ENCODE results near the gene ARID5B. TPM values are rescaled to one million over a fixed set of nuclear protein-coding genes. Genes with fewer than 3 reads are reported as not detected.
A peak's percentile ranks its signal among the peaks of the same experiment; 100 is the strongest.

ARID5B gene
- total RNA-seq, 1 donor from 2014 or later = 0.62 TPM

DNA sequence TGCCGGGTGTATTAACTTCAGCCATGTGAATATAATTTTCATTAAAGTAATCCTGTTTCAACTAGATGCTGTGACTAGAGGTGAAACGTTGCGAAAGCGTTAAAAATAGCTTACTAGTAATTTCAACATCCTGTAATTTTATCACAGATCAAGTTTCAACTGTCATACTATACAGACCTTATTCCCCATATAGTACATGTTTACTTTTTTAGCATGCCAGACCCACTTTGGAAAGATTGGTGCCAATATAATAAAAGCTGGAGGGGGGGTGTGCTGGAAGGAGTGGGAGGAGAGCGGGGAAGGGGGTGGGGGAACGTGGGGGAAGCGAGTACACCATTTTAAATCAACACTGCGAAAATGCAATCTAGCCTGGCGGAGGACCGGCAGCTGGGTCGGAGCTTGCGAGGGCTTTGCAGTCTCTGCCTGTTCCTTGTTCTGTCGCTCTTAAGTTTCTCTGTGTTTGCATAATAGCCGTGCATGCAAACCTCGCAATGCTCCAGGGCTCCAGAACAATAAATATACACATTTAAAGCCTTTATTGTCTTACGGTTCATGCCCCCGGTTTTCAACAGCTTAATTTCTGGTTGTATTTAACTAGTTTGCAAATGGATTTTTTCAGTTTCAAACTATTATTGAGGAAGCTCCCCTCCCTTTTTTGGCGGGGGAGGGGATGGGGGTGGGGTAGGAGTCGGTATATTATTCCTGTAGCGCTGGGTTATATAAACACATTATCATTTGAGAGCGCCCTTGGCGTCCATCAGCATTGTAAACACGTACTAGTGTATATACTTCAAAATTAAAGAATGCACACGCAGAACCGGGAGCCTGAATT lies 1.3 kb upstream of the ARID5B start:
- Mint-ChIP-seq H3K4me1 (ENCODE audit: unreplicated experiment) (peaks cover 29% of the 10 kb centered on the region), H3K9me3 (ENCODE audit: unreplicated experiment) (no peaks in the 10 kb centered on the region), H3K27ac (ENCODE audit: unreplicated experiment) (no peak overlapping the region), H3K36me3 (ENCODE audit: low read depth, unreplicated experiment) (no peaks in the 10 kb centered on the region), H3K27me3 (ENCODE audit: unreplicated experiment) (no peaks in the 10 kb centered on the region), H3K4me3 (ENCODE audit: unreplicated experiment) (peak overlapping the region; percentile 95)
- TF ChIP-seq, protein P1, sequence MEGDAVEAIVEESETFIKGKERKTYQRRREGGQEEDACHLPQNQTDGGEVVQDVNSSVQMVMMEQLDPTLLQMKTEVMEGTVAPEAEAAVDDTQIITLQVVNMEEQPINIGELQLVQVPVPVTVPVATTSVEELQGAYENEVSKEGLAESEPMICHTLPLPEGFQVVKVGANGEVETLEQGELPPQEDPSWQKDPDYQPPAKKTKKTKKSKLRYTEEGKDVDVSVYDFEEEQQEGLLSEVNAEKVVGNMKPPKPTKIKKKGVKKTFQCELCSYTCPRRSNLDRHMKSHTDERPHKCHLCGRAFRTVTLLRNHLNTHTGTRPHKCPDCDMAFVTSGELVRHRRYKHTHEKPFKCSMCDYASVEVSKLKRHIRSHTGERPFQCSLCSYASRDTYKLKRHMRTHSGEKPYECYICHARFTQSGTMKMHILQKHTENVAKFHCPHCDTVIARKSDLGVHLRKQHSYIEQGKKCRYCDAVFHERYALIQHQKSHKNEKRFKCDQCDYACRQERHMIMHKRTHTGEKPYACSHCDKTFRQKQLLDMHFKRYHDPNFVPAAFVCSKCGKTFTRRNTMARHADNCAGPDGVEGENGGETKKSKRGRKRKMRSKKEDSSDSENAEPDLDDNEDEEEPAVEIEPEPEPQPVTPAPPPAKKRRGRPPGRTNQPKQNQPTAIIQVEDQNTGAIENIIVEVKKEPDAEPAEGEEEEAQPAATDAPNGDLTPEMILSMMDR (IDR thresholded peaks at IDR 0.05; ENCODE audit: unreplicated experiment) = no peak
- peak; percentile 32 for DNase-seq (ENCODE audit: low spot score)

DNA sequence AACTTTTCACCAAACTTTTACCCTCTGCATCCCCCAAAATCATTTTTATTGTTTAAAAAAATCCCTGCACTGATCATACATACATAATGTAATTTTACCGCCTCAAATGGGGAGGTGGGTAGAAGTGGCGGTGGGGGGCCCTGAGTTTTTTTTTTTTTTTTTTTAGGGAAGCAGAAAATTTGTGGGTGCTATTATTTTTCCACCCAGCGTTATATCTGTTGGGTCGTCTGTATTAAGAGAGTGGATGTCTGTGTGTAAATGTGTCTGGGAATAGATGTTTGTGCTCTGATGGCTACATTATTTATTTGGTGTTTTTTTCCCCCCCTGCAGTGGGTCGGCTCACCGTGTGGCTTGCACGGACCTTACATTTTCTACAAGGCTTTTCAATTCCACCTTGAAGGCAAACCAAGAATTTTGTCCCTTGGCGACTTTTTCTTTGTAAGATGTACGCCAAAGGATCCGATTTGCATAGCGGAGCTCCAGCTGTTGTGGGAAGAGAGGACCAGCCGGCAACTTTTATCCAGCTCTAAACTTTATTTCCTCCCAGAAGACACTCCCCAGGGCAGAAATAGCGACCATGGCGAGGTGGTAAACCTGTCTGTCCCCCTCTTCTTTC lies 438 bp downstream of the ARID5B start:
- no peak overlapping the region for H3K27ac Mint-ChIP-seq (ENCODE audit: unreplicated experiment)
- peak overlapping the region; percentile 95 for H3K4me3 Mint-ChIP-seq (ENCODE audit: unreplicated experiment)

DNA sequence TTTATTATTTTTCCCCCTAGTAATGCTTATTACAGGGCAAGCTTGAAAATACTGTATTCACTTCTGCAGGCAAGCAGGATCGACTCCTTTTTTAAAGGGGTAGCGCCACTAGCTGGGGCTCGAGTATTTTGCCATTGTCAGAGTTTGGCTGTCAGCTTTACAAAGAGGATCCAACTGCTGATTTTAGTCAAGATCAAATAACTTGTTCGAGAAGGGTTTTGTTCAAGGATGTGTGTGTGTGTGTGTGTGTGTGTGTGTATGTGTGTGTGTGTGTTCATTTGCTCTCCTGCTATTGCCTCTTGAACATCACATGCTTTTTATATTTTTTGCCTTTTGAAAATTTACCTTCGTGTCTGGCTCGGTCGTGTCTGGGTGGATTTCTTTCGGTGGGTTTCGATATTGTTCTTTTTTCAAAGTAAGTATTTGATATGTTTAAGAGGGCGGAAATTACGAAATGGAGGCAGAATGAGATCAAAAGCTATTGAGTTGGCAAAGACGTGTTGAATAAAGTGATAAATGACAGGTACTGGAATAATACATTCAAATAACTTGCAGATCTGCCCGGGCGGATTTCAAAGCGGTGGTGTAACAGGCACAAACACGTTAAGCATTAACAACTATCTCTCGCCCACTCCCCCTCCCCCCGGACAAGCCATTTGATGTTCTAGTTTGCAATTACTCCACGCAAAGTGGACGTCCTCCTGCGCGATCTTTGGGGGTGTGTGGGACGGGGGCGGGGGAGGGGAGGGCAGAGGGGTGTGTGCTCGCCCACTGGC lies 1.1 kb downstream of the ARID5B start:
- Mint-ChIP-seq H3K36me3 (ENCODE audit: low read depth, unreplicated experiment) (no peaks in the 10 kb centered on the region), H3K9me3 (ENCODE audit: unreplicated experiment) (no peaks in the 10 kb centered on the region), H3K4me3 (ENCODE audit: unreplicated experiment) (peak overlapping the region; percentile 95), H3K27me3 (ENCODE audit: unreplicated experiment) (no peaks in the 10 kb centered on the region), H3K27ac (ENCODE audit: unreplicated experiment) (peak overlapping the region; percentile 20), H3K4me1 (ENCODE audit: unreplicated experiment) (peaks cover 24% of the 10 kb centered on the region)
- peak; percentile 16 for DNase-seq (ENCODE audit: low spot score)
- TF ChIP-seq, protein P1 (IDR thresholded peaks at IDR 0.05; ENCODE audit: unreplicated experiment) = no peak

More for the DNA sequence above, 438 bp downstream of the ARID5B start:
- H3K36me3 Mint-ChIP-seq (ENCODE audit: low read depth, unreplicated experiment) = no peaks in the 10 kb centered on the region
- H3K9me3 Mint-ChIP-seq (ENCODE audit: unreplicated experiment) = no peaks in the 10 kb centered on the region
- H3K4me1 Mint-ChIP-seq (ENCODE audit: unreplicated experiment) = peaks cover 26% of the 10 kb centered on the region
- H3K27me3 Mint-ChIP-seq (ENCODE audit: unreplicated experiment) = no peaks in the 10 kb centered on the region
- TF ChIP-seq, protein P1 (IDR thresholded peaks at IDR 0.05; ENCODE audit: unreplicated experiment) = no peak
- peak; percentile 20 for DNase-seq (ENCODE audit: low spot score)

DNA sequence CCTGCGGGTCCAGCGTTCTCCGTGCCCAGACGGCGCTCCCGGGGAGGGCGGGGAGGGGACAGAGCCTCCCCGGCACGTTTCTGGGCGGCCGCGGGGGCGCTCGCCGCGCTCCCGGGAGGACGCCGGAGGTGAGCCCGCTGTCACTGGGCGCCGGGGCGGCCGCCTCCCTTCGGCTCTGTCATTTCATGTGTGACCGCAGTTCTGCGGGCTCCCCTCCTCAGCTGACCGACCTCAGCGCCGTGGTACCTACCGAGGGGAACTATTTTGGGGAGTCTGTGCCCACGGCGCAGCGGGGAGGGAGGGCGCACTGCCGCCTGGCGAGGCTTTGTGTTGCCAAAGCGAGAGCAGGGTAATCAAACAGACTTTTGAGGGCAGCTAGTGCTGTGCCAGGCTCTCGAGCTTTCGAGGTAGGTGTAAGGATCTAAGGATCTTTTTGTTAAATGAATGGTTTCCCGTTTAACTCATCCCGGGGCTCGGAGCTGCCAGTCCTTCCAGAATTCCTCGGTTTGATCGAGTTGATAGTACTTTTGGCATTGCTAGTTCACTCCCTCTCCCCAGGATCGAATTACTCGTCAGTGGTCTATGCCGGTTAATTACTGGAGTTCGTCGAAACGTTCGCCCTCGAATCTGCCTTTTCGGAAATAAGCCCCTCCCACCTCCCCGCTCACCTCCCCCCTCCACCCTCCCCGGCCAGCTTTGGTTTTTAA lies 1.9 kb downstream of the ARID5B start:
- H3K4me1 Mint-ChIP-seq (ENCODE audit: unreplicated experiment) = peaks cover 21% of the 10 kb centered on the region
- peak; percentile 31 for DNase-seq (ENCODE audit: low spot score)
- no peaks in the 10 kb centered on the region for H3K27me3 Mint-ChIP-seq (ENCODE audit: unreplicated experiment)
- H3K9me3 Mint-ChIP-seq (ENCODE audit: unreplicated experiment) = no peaks in the 10 kb centered on the region
- H3K4me3 Mint-ChIP-seq (ENCODE audit: unreplicated experiment) = peak overlapping the region; percentile 92
- no peaks in the 10 kb centered on the region for H3K36me3 Mint-ChIP-seq (ENCODE audit: low read depth, unreplicated experiment)
- TF ChIP-seq, protein P1 (IDR thresholded peaks at IDR 0.05; ENCODE audit: unreplicated experiment) = no peak
- no peak overlapping the region for H3K27ac Mint-ChIP-seq (ENCODE audit: unreplicated experiment)

Data from endothelial cell (in vitro differentiated cells).